ENCODE measurements around the gene LTBP1. TPM values are rescaled to one million over a fixed set of nuclear protein-coding genes. Genes with fewer than 3 reads are reported as not detected.

The LTBP1 gene
- total RNA-seq, 3 donors from 2014 or later: 13.3 to 18.7 (median 17.4) TPM

- no peaks in the 10 kb centered on the region for H3K4me1 ChIP-seq
- DNase-seq (ENCODE audit: low spot score in 2 of 2): no peak
- no peak overlapping the region for H3K27ac ChIP-seq
- no peaks in the 10 kb centered on the region for H3K9me3 ChIP-seq
- H3K4me3 ChIP-seq: no peak overlapping the region
- TF ChIP-seq, protein P1, sequence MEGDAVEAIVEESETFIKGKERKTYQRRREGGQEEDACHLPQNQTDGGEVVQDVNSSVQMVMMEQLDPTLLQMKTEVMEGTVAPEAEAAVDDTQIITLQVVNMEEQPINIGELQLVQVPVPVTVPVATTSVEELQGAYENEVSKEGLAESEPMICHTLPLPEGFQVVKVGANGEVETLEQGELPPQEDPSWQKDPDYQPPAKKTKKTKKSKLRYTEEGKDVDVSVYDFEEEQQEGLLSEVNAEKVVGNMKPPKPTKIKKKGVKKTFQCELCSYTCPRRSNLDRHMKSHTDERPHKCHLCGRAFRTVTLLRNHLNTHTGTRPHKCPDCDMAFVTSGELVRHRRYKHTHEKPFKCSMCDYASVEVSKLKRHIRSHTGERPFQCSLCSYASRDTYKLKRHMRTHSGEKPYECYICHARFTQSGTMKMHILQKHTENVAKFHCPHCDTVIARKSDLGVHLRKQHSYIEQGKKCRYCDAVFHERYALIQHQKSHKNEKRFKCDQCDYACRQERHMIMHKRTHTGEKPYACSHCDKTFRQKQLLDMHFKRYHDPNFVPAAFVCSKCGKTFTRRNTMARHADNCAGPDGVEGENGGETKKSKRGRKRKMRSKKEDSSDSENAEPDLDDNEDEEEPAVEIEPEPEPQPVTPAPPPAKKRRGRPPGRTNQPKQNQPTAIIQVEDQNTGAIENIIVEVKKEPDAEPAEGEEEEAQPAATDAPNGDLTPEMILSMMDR (IDR thresholded peaks at IDR 0.05): no peak
- no peak for TF ChIP-seq POLR2AphosphoS5 (IDR thresholded peaks at IDR 0.05)
- no peaks in the 10 kb centered on the region for H3K36me3 ChIP-seq
- intact Hi-C loops (cut with DNase I; ENCODE audit: low total_unique reads): no loop called here
- H3K27me3 ChIP-seq: no peaks in the 10 kb centered on the region
These were observed 7.5 kb downstream of the LTBP1 start for GRCh38 chr2:32954206-32954605.

DNA sequence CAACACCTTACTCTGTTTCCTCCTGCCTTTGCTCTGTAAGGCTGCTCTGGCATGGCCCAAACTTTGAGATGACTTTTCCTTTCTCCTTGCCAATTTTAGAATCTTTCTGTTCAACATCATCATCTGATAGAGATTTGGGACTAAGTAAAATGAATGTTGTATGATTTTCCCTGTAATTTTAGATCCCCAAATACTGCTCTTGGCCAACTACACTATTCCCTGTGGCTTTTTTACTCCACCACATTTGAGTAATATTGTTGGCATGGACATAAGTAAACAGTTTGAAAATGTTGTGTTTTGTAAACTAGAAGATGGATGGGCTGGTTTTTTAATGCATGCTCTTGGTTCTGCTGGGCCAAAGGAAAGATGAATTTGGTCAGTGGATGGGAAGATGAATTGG is 12.1 kb downstream of the LTBP1 start:
- no peaks in the 10 kb centered on the region for H3K9me3 ChIP-seq
- intact Hi-C loops (cut with DNase I; ENCODE audit: low total_unique reads): no loop called here
- no peaks in the 10 kb centered on the region for H3K36me3 ChIP-seq
- no peaks in the 10 kb centered on the region for H3K4me1 ChIP-seq
- H3K4me3 ChIP-seq: no peak overlapping the region
- no peak overlapping the region for H3K27ac ChIP-seq
- DNase-seq (ENCODE audit: low spot score in 2 of 2): no peak
- TF ChIP-seq POLR2A (IDR thresholded peaks at IDR 0.05) (no peak), POLR2AphosphoS5 (IDR thresholded peaks at IDR 0.05) (no peak)
- TF ChIP-seq, protein P1 (IDR thresholded peaks at IDR 0.05): no peak
- H3K27me3 ChIP-seq: no peaks in the 10 kb centered on the region

- H3K4me1 ChIP-seq: no peaks in the 10 kb centered on the region
- no peaks in the 10 kb centered on the region for H3K9me3 ChIP-seq
- TF ChIP-seq POLR2A (IDR thresholded peaks at IDR 0.05) (no peak), POLR2AphosphoS5 (IDR thresholded peaks at IDR 0.05) (no peak)
- TF ChIP-seq, protein P1 (IDR thresholded peaks at IDR 0.05): no peak
- no peak overlapping the region for H3K4me3 ChIP-seq
- no peak overlapping the region for H3K27ac ChIP-seq
- H3K36me3 ChIP-seq: no peaks in the 10 kb centered on the region
- DNase-seq (ENCODE audit: low spot score in 2 of 2): no peak
- intact Hi-C loops (cut with DNase I; ENCODE audit: low total_unique reads): no loop called here
- H3K27me3 ChIP-seq: no peaks in the 10 kb centered on the region
These were observed 13.5 kb downstream of the LTBP1 start for GRCh38 chr2:32960238-32960637.

DNA sequence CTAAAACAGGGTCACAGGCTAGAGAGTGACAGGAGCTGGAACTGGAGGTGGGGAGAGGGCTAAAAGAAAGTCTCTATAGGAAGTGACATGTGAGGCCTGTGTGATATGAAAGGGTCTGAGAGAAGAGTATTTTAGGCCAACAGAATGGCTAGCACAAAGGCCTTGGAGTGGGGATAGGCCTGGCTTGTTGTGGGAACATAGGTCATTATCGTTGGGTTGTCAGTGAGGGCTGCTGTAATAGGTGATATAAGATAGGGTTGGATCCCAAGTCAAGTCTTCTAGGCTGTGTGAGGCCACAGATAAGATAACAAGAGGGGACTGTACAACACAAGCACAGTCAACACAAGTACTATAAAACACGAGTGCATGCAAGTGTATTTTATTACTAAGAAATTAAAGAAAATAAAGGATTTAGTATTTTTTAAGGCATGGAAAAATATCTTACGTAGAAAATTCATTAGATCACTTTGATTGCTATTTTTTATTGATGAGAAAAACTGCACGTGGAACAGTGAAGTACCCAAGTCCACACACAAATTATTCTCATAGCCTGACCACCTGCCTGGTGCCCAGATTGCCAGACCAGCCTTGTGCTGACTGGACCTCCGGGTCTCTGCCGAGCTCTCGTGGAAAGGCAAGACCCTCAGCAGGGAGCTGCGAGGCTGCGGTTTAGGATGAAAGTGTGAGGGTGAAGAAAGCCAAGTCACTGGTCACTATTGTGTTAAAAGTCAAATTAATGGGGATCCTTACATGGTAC is 14.1 kb downstream of the LTBP1 start:
- TF ChIP-seq POLR2AphosphoS5 (IDR thresholded peaks at IDR 0.05) (no peak), POLR2A (IDR thresholded peaks at IDR 0.05) (no peak)
- TF ChIP-seq, protein P1 (IDR thresholded peaks at IDR 0.05): no peak
- H3K4me1 ChIP-seq: no peaks in the 10 kb centered on the region
- no peak overlapping the region for H3K27ac ChIP-seq
- intact Hi-C loops (cut with DNase I; ENCODE audit: low total_unique reads): no loop called here
- H3K27me3 ChIP-seq: no peaks in the 10 kb centered on the region
- H3K36me3 ChIP-seq: no peaks in the 10 kb centered on the region
- H3K9me3 ChIP-seq: no peaks in the 10 kb centered on the region
- H3K4me3 ChIP-seq: no peak overlapping the region
- DNase-seq (ENCODE audit: low spot score in 2 of 2): no peak

- Histone ChIP-seq H3K27me3 (no peaks in the 10 kb centered on the region), H3K36me3 (no peaks in the 10 kb centered on the region), H3K4me1 (no peaks in the 10 kb centered on the region), H3K27ac (no peak overlapping the region), H3K9me3 (no peaks in the 10 kb centered on the region), H3K4me3 (no peak overlapping the region)
- DNase-seq (ENCODE audit: low spot score in 2 of 2): no peak
- TF ChIP-seq POLR2AphosphoS5 (IDR thresholded peaks at IDR 0.05): no peak
- TF ChIP-seq, protein P1 (IDR thresholded peaks at IDR 0.05): no peak
- intact Hi-C loops (cut with DNase I; ENCODE audit: low total_unique reads): no loop called here
These were observed 15.9 kb downstream of the LTBP1 start for GRCh38 chr2:32962690-32963089.

All from breast epithelium (tissue), 4 donors.